Measurements from ENCODE around the gene RPUSD1.

Gene RPUSD1

GRCh38 chr16:799111-799947 lies 11.1 kb upstream of the RPUSD1 start:
- DNase-seq (ENCODE audit: low read depth in 2 of 2), result no peak
- H3K4me3 ChIP-seq (replicated peaks in 1 of 2; ENCODE audit: low read depth in 2 of 2, low read length in 2 of 2), result no peak overlapping the region
- TF ChIP-seq CTCF (IDR thresholded peaks at IDR 0.05; ENCODE audit: low read depth, low read length), result no peak

GRCh38 chr16:798666-799065 lies 10.5 kb upstream of the RPUSD1 start:
- no peak overlapping the region for H3K4me3 ChIP-seq (replicated peaks in 1 of 2; ENCODE audit: low read depth in 2 of 2, low read length in 2 of 2)
- TF ChIP-seq CTCF (IDR thresholded peaks at IDR 0.05; ENCODE audit: low read depth, low read length), result no peak
- DNase-seq (ENCODE audit: low read depth in 2 of 2), result no peak

GRCh38 chr16:797686-798085 lies 9.5 kb upstream of the RPUSD1 start:
- DNase-seq (ENCODE audit: low read depth in 2 of 2), result no peak
- no peak overlapping the region for H3K4me3 ChIP-seq (replicated peaks in 1 of 2; ENCODE audit: low read depth in 2 of 2, low read length in 2 of 2)
- TF ChIP-seq CTCF (IDR thresholded peaks at IDR 0.05; ENCODE audit: low read depth, low read length), result no peak

- no peak for DNase-seq (ENCODE audit: low read depth in 2 of 2)
- TF ChIP-seq CTCF (IDR thresholded peaks at IDR 0.05; ENCODE audit: low read depth, low read length), result no peak
- H3K4me3 ChIP-seq (replicated peaks in 1 of 2; ENCODE audit: low read depth in 2 of 2, low read length in 2 of 2), result no peak overlapping the region
Measured at GRCh38 chr16:797120-797420, 8.9 kb upstream of the RPUSD1 start.

- DNase-seq (ENCODE audit: low read depth in 2 of 2), result no peak
- H3K4me3 ChIP-seq (replicated peaks in 1 of 2; ENCODE audit: low read depth in 2 of 2, low read length in 2 of 2), result no peak overlapping the region
- TF ChIP-seq CTCF (IDR thresholded peaks at IDR 0.05; ENCODE audit: low read depth, low read length), result no peak
Measured at GRCh38 chr16:796296-797119, 8.3 kb upstream of the RPUSD1 start.

GRCh38 chr16:795580-796229 lies 7.5 kb upstream of the RPUSD1 start:
- H3K4me3 ChIP-seq (replicated peaks in 1 of 2; ENCODE audit: low read depth in 2 of 2, low read length in 2 of 2), result no peak overlapping the region
- no peak for TF ChIP-seq CTCF (IDR thresholded peaks at IDR 0.05; ENCODE audit: low read depth, low read length)
- no peak for DNase-seq (ENCODE audit: low read depth in 2 of 2)
